MCF 10A (cell line): ENCODE data around the gene RPS6KA1. TPM values are rescaled to one million over a fixed set of nuclear protein-coding genes. Genes with fewer than 3 reads are reported as not detected.
A peak's percentile ranks its signal among the peaks of the same experiment; 100 is the strongest.

Source experiments
- BruUV-seq: library from RNA; stranded (reverse); fragments of 400-500 nt; replicated peaks from 2 replicates; lab custom pipeline; 2021; lab: Mats Ljungman, UMichigan
- CTCF ChIA-PET: fragments of 300-600 bp; sonication (Branson Sonifier 250); formaldehyde crosslinking; extraction: SDS; loops from one replicate; lab custom pipeline; 2021; ENCODE audit warnings: antibody characterized with exemption, inconsistent platforms; lab: Yijun Ruan, JAX
- POLR2A ChIA-PET: fragments of 300-600, 350-650 bp; sonication (Branson Sonifier 250); formaldehyde crosslinking; extraction: SDS; loops from one replicate; lab custom pipeline; 2020; ENCODE audit warnings: antibody characterized with exemption, inconsistent platforms; lab: Yijun Ruan, JAX
- DNase-seq: peaks from one replicate; pipeline ENCODE4 v3.0.0-alpha.2; 2018; ENCODE audit not compliant: unreplicated experiment
- H3K27ac Mint-ChIP-seq: one replicate; pipeline ENCODE4 v1.8.0; 2022; ENCODE audit warnings: mild to moderate bottlenecking, low read depth, mixed read lengths; ENCODE audit not compliant: unreplicated experiment
- H3K27me3 Mint-ChIP-seq: one replicate; pipeline ENCODE4 v1.8.0; 2022; ENCODE audit warnings: mixed read lengths; ENCODE audit not compliant: insufficient read depth, unreplicated experiment
- H3K36me3 Mint-ChIP-seq: one replicate; pipeline ENCODE4 v1.8.0; 2022; ENCODE audit warnings: mild to moderate bottlenecking, moderate library complexity, mixed read lengths; ENCODE audit not compliant: insufficient read depth, unreplicated experiment
- H3K4me1 Mint-ChIP-seq: one replicate; pipeline ENCODE4 v1.8.0; 2022; ENCODE audit warnings: mixed read lengths; ENCODE audit not compliant: insufficient read depth, unreplicated experiment
- H3K4me3 Mint-ChIP-seq: one replicate; pipeline ENCODE4 v1.8.0; 2022; ENCODE audit warnings: mild to moderate bottlenecking, moderate library complexity, mixed read lengths; ENCODE audit not compliant: unreplicated experiment
- H3K9me3 Mint-ChIP-seq: one replicate; pipeline ENCODE4 v1.8.0; 2022; ENCODE audit warnings: mixed read lengths; ENCODE audit not compliant: unreplicated experiment
- CTCF ChIP-seq: fragments of 200-600 bp; IDR thresholded peaks from one replicate; pipeline ENCODE4 v1.8.0; 2022; ENCODE audit warnings: antibody characterized with exemption, mild to moderate bottlenecking; ENCODE audit not compliant: unreplicated experiment
- intact Hi-C: fragments of 100-400 bp; cut with micrococcal nuclease; formaldehyde crosslinking; loops from 2 replicates; pipeline ENCODE4 v1.14.1; 2022
- microRNA-seq: library from miRNA; unstranded; fragments of <30 nt; microRNA quantifications from one replicate; pipeline ENCODE4 v1.2.0, GENCODE V29; 2022
- total RNA-seq: library from RNA; stranded (reverse); gene quantifications from 2 replicates; pipeline ENCODE4 v1.2.3, GENCODE V29; 2022

Gene RPS6KA1
- total RNA-seq, 1 experiment from 2014 or later, result 43.9 TPM

- CTCF ChIA-PET, result interaction anchor here (0.6 to 1.3 kb wide), 4 partner anchors 16 to 150 kb away, joined by 3 to 5 read pairs (median 3); no protein-coding TSS in a partner anchor
- no peak for TF ChIP-seq CTCF
- peak overlapping the region; percentile 98 for H3K27ac Mint-ChIP-seq
These were observed 89.0 kb downstream of the RPS6KA1 start for GRCh38 chr1:26618561-26618960.

More at GRCh38 chr1:26618561-26618960, 89.0 kb downstream of the RPS6KA1 start:
- Mint-ChIP-seq H3K4me1 (peaks cover 7% of the 10 kb centered on the region), H3K36me3 (peaks cover 4% of the 10 kb centered on the region), H3K9me3 (no peaks in the 10 kb centered on the region), H3K4me3 (no peak overlapping the region), H3K27me3 (no peaks in the 10 kb centered on the region)
- intact Hi-C loops, result no loop called here
- BruUV-seq, result no TSS peak
- no peak for DNase-seq
- POLR2A ChIA-PET, result interaction anchor here (0.6 to 1.0 kb wide), 5 partner anchors 83 to 376 kb away, joined by 3 read pairs; no protein-coding TSS in a partner anchor

Small RNA genes lying within 50 kb of the gene (microRNA-seq; reads per million reads assigned to microRNA genes)
- gene MIR1976, result 5.8 reads per million, percentile 39 among the genes with 10 or more reads in this experiment

Other genes starting within 250 kb of the RPS6KA1 start
- 133 and 170 TPM in 2 replicates for gene SH3BGRL3, start 249.7 kb upstream of the RPS6KA1 start, total RNA-seq
- gene UBXN11, start 223.1 kb upstream of the RPS6KA1 start, total RNA-seq, result 17.7 and 20.3 TPM in 2 replicates
- not detected in 2 replicates for gene CD52, start 211.8 kb upstream of the RPS6KA1 start, total RNA-seq
- 8.6 and 14.2 TPM in 2 replicates for gene CRYBG2, start 175.6 kb upstream of the RPS6KA1 start, total RNA-seq
- not detected in 2 replicates for gene ZNF683, start 157.0 kb upstream of the RPS6KA1 start, total RNA-seq
- gene LIN28A, start 118.9 kb upstream of the RPS6KA1 start, total RNA-seq, result not detected in 2 replicates
- 48.2 and 56.2 TPM in 2 replicates for gene DHDDS, start 97.4 kb upstream of the RPS6KA1 start, total RNA-seq
- gene HMGN2, start 57.3 kb upstream of the RPS6KA1 start, total RNA-seq, result 302 and 364 TPM in 2 replicates
- gene ARID1A, start 166.3 kb downstream of the RPS6KA1 start, total RNA-seq, result 54.2 and 56.9 TPM in 2 replicates